Measurements from ENCODE around the gene TMEM178B.

The TMEM178B gene

GRCh38 chr7:141431140-141431479, 357.2 kb downstream of the TMEM178B start:
- DNase-seq (ENCODE audit: low spot score): no peak

GRCh38 chr7:141431711-141432110, 357.8 kb downstream of the TMEM178B start:
- no peak for DNase-seq (ENCODE audit: low spot score)

GRCh38 chr7:141433698-141434097, 359.8 kb downstream of the TMEM178B start:
- DNase-seq (ENCODE audit: low spot score): no peak

GRCh38 chr7:141436139-141436538, 362.3 kb downstream of the TMEM178B start:
- no peak for DNase-seq (ENCODE audit: low spot score)

- no peak for DNase-seq (ENCODE audit: low spot score)
Measured at GRCh38 chr7:141436575-141437075, 362.8 kb downstream of the TMEM178B start.

GRCh38 chr7:141439164-141439563, 365.3 kb downstream of the TMEM178B start:
- DNase-seq (ENCODE audit: low spot score): no peak

GRCh38 chr7:141439776-141440175, 365.9 kb downstream of the TMEM178B start:
- no peak for DNase-seq (ENCODE audit: low spot score)

- DNase-seq (ENCODE audit: low spot score): no peak
Measured at GRCh38 chr7:141441837-141442627, 368.2 kb downstream of the TMEM178B start.

- DNase-seq (ENCODE audit: low spot score): no peak
Measured at GRCh38 chr7:141442781-141443180, 368.9 kb downstream of the TMEM178B start.

- no peak for DNase-seq (ENCODE audit: low spot score)
Measured at GRCh38 chr7:141444961-141445360, 371.1 kb downstream of the TMEM178B start.

GRCh38 chr7:141451232-141451631, 377.4 kb downstream of the TMEM178B start:
- no peak for DNase-seq (ENCODE audit: low spot score)

GRCh38 chr7:141452911-141453310, 379.0 kb downstream of the TMEM178B start:
- DNase-seq (ENCODE audit: low spot score): no peak

- DNase-seq (ENCODE audit: low spot score): no peak
Measured at GRCh38 chr7:141454338-141454737, 380.5 kb downstream of the TMEM178B start.

- DNase-seq (ENCODE audit: low spot score): no peak
Measured at GRCh38 chr7:141455723-141456122, 381.9 kb downstream of the TMEM178B start.

GRCh38 chr7:141456298-141456697, 382.4 kb downstream of the TMEM178B start:
- no peak for DNase-seq (ENCODE audit: low spot score)

GRCh38 chr7:141456711-141457110, 382.8 kb downstream of the TMEM178B start:
- no peak for DNase-seq (ENCODE audit: low spot score)

- DNase-seq (ENCODE audit: low spot score): no peak
Measured at GRCh38 chr7:141460781-141461715, 387.2 kb downstream of the TMEM178B start.

GRCh38 chr7:141461924-141462323, 388.1 kb downstream of the TMEM178B start:
- no peak for DNase-seq (ENCODE audit: low spot score)

GRCh38 chr7:141462958-141463357, 389.1 kb downstream of the TMEM178B start:
- DNase-seq (ENCODE audit: low spot score): no peak

GRCh38 chr7:141463986-141464385, 390.1 kb downstream of the TMEM178B start:
- no peak for DNase-seq (ENCODE audit: low spot score)

- DNase-seq (ENCODE audit: low spot score): no peak
Measured at GRCh38 chr7:141464551-141464950, 390.7 kb downstream of the TMEM178B start.

GRCh38 chr7:141466151-141466904, 392.5 kb downstream of the TMEM178B start:
- DNase-seq (ENCODE audit: low spot score): no peak
